Measurements from ENCODE around the gene ZNF783.
A peak's percentile ranks its signal among the peaks of the same experiment; 100 is the strongest.
"Not testable (repeated sequence)": the region's sequence is repeated elsewhere in the genome, so short reads cannot be mapped to it uniquely, and the experiment has no call there.

Gene ZNF783

GRCh38 chr7:149319376-149319775, 57.4 kb downstream of the ZNF783 start:
- Histone ChIP-seq H3K9me3 (replicated peaks; ENCODE audit: insufficient read depth, low read length) (no peaks in the 10 kb centered on the region), H3K27ac (ENCODE audit: low read length) (no peak overlapping the region), H3K36me3 (replicated peaks; ENCODE audit: insufficient read depth, low read length) (no peaks in the 10 kb centered on the region), H3K4me3 (ENCODE audit: low read length) (no peak overlapping the region), H3K4me1 (ENCODE audit: low read length) (0 out of 2 replicates have a peak, but pooled peaks cover 3% of the 10 kb centered on the region), H3K9ac (ENCODE audit: low read length) (no peak overlapping the region), H3K27me3 (replicated peaks; ENCODE audit: insufficient read depth, low read length) (no peaks in the 10 kb centered on the region), H3F3A (ENCODE audit: insufficient read depth, low read length) (no peaks in the 10 kb centered on the region), H2AFZ (ENCODE audit: low read length) (no peak overlapping the region), H4K20me1 (ENCODE audit: insufficient read depth, low read length) (no peaks in the 10 kb centered on the region), H3K9me2 (replicated peaks; ENCODE audit: insufficient read depth, low read length) (no peaks in the 10 kb centered on the region), H3K79me2 (ENCODE audit: low read length) (no peaks in the 10 kb centered on the region), H3K4me2 (ENCODE audit: low read depth, low read length) (no peak overlapping the region)
- TF ChIP-seq EZH2 (optimal IDR thresholded peaks at IDR 0.05; ENCODE audit: low read depth, low read length): no peak
- TF ChIP-seq CTCF (IDR thresholded peaks at IDR 0.05; ENCODE audit: low read length): no peak
- no peak for TF ChIP-seq EZH2phosphoT487 (IDR thresholded peaks at IDR 0.05; ENCODE audit: low read length)
- DNase-seq: no peak

GRCh38 chr7:149320313-149321124, 58.5 kb downstream of the ZNF783 start:
- H3K4me3 ChIP-seq (ENCODE audit: low read length): peak overlapping the region; percentile 54; the same call in 1 of the 2 replicates
- no peaks in the 10 kb centered on the region for H3K79me2 ChIP-seq (ENCODE audit: low read length)
- H3K36me3 ChIP-seq (replicated peaks; ENCODE audit: insufficient read depth, low read length): no peaks in the 10 kb centered on the region
- peak overlapping the region; percentile 58; the same call in 1 of the 2 replicates for H3K4me2 ChIP-seq (ENCODE audit: low read depth, low read length)
- H3K27me3 ChIP-seq (replicated peaks; ENCODE audit: insufficient read depth, low read length): no peaks in the 10 kb centered on the region
- H3K27ac ChIP-seq (ENCODE audit: low read length): no peak overlapping the region
- no peaks in the 10 kb centered on the region for H3K9me2 ChIP-seq (replicated peaks; ENCODE audit: insufficient read depth, low read length)
- H3K9me3 ChIP-seq (replicated peaks; ENCODE audit: insufficient read depth, low read length): no peaks in the 10 kb centered on the region
- H4K20me1 ChIP-seq (ENCODE audit: insufficient read depth, low read length): no peaks in the 10 kb centered on the region
- no peak for TF ChIP-seq EZH2 (optimal IDR thresholded peaks at IDR 0.05; ENCODE audit: low read depth, low read length)
- TF ChIP-seq CTCF (IDR thresholded peaks at IDR 0.05; ENCODE audit: low read length): no peak
- TF ChIP-seq EZH2phosphoT487 (IDR thresholded peaks at IDR 0.05; ENCODE audit: low read length): no peak
- 0 out of 2 replicates have a peak overlapping the region, but pooled peaks have one; percentile 63 for H2AFZ ChIP-seq (ENCODE audit: low read length)
- no peak overlapping the region for H3K9ac ChIP-seq (ENCODE audit: low read length)
- DNase-seq: no peak
- no peaks in the 10 kb centered on the region for H3F3A ChIP-seq (ENCODE audit: insufficient read depth, low read length)
- 0 out of 2 replicates have a peak, but pooled peaks cover 3% of the 10 kb centered on the region for H3K4me1 ChIP-seq (ENCODE audit: low read length)

DNA sequence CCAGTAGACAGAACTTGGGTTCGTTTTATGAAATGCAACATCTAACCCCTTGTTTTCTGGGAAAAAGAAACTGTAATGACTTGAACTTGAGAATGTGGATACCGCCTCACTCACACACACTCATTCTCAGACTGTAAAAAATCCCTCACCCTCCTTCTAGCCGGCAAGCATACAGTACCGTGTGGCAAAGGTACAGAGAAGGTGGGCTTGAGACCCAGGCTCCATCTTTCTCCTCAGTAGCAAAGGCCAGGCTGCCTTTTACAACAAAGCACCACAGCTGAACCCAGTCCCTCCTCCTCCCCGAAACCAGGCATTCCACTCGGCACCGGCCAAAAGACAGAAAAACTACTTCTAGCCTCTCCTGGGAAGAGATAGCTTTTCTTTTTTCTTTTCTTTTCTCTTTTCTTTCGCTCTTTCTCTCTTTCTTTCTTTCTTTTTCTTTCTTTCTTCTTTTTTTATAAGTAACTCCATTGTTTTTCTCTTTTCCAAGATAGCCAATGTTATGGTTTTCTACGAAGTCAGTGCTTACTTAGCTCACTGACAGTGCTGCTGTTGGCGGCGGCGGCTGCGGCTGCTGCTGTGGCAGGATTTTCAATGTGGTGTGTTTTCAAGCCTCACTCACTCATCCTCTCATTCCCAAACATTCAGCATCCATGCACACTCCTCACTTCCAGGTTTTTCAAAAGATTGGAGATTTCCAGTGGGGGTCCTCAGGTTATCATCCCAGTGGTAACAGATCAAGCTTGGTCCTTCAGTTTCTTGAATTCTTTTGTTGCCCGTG, 59.3 kb downstream of the ZNF783 start:
- not testable (repeated sequence) for H3K27me3 ChIP-seq (replicated peaks; ENCODE audit: insufficient read depth, low read length); H3K9me3 ChIP-seq (replicated peaks; ENCODE audit: insufficient read depth, low read length); H3K79me2 ChIP-seq (ENCODE audit: low read length); DNase-seq; H3K4me1 ChIP-seq (ENCODE audit: low read length); H4K20me1 ChIP-seq (ENCODE audit: insufficient read depth, low read length); H3K36me3 ChIP-seq (replicated peaks; ENCODE audit: insufficient read depth, low read length); H3K9me2 ChIP-seq (replicated peaks; ENCODE audit: insufficient read depth, low read length); H3F3A ChIP-seq (ENCODE audit: insufficient read depth, low read length)
- Histone ChIP-seq H3K4me3 (ENCODE audit: low read length) (peak overlapping the region; percentile 54), H3K9ac (ENCODE audit: low read length) (peak overlapping the region; percentile 34; the same call in 1 of the 2 replicates), H3K27ac (ENCODE audit: low read length) (peak overlapping the region; percentile 1; the same call in 1 of the 2 replicates), H3K4me2 (ENCODE audit: low read depth, low read length) (peak overlapping the region; percentile 58), H2AFZ (ENCODE audit: low read length) (peak overlapping the region; percentile 63)
